Measurements from ENCODE around the gene FARSB.

The FARSB gene

DNA sequence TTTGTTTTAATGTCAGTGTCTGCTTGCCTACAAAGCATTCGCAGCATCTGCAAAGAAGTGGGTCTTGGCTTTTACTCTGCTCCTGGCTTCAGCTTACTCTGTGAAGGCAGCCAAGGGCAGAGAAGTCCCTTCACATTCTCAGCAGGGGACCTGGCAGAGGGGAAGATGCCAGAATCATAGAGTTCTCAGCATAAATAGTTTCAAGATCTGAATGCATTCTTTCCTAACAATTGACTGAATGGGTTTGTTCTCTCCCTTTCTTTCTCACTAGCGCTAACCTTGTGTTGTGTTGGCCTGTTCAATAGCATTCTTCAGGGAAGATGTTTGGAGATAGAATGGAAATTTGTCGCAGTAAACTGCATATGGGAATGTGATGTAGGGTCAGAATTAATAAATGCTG is 106.9 kb downstream of the FARSB start:
- DNase-seq (ENCODE audit: low read depth), result no peak

DNA sequence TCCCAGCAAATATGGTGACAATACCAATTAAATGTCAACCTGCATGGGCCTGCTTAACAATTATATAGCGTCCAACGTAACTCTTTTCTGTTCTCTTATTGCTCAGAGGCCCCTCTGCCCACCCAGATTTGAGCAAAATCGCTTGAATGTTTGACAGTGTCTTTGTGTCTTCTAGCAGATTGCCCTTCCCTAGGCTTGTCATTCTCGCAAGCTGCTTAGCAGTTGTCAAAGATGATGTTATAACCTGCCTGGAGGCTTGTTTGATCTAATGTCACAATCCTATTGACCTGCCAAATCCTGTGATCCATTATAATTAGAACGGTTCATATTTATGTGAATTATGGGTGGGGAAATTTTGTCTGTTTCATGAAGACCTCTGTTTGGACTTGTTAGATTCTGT is 108.8 kb downstream of the FARSB start:
- no peak for DNase-seq (ENCODE audit: low read depth)

DNA sequence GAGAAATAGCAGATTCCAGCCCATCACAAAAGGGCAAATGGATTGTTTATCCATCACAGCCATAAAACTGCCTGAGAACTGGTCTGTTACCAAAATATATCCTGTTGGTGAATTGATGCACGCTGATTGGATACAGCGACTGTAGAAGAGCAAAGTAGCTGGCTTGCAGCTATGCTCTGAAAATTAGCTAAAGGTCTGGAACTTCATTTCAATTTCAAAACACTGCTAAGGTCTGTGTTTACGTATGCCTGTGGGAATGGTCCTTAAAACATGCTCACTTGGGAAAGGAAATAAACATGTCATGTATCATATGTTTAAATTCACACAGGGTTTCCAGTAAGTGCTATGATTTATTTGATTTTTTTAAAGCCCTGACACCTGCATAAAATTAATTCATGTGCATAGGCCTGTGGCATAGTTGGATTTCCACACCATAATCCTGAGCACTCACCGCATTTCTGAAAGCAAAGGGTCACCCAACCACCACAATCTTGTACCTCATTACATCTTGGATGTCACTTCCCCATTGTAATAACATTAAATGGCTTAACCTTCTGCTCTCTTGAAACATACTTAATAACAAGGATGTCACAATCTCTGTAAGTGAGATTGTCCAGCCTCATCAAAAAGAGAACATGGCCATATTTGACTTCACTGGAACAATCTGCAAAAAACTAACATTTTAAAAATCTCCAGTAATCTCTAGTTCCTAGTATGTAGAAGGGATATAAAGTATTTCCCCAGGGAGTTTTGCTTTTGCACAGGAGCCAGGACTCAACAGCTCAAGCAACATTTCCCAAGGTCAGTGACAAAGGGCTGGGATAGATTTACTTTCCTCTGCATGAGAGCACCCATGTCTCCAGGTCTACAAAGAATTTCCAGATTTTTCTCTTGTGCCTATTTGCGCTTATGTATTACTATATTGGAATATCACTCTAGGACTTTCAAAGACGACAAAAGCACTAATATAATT is 109.8 kb downstream of the FARSB start:
- DNase-seq (ENCODE audit: low read depth), result no peak

DNA sequence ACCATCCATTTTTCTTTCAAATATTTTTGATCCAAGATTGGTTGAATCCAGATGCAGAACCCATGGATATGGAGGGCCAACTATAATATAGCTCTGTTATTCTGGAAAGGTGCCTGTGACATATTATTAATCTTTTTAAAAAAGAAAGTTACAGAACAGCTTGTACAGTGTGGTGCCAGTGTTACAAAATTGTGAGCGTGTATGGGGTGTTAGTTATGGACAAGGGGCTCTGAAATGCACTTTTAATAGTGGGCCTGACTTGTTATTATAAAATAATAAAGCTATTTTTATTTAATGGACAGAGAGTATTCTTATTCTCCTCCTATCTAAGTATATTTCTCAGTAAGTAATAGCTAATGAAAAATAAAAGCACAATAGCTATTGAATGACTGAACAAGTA is 111.2 kb downstream of the FARSB start:
- DNase-seq (ENCODE audit: low read depth), result no peak

- DNase-seq (ENCODE audit: low read depth), result no peak
These were observed 117.4 kb downstream of the FARSB start for GRCh38 chr2:222538535-222538934.

DNA sequence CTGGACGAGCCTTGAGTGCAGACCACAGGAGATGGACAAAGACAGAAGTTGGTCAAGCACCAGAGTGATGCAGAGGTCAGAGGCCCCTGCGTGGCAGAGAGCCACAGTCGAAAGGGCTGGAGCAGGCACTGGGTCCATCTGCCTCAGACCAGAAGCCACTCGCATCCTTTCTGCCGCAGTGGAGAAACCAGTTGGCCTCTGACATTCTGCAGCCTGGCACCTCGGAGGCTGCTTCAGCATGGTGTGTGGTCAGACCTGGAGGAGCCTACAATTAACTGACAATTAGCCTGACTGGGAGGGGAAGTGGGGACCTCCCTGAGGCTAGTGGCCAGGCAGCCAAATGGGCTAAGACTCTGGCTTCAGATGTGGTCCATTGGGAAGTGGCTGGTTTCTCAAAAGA is 120.4 kb downstream of the FARSB start:
- no peak for DNase-seq (ENCODE audit: low read depth)

DNA sequence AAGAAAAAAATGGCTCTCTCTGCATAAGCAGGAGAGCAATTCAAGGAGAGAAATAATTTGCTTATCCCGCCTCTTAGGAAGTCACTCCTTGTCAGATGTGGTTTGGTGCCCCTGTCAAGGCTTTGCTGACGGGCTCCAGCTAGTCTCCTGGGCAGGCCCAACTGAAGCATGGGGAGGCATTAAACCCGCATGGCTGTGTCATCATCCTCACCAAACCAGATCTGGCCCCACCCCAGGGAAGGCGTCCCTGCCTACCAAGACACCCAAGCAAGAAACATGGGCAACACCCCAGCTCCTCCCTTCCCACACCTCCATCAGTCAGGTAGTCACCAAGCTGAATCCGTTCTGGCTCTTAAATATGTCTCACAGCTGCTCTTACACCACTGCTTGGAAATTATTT is 123.6 kb downstream of the FARSB start:
- DNase-seq (ENCODE audit: low read depth), result no peak

DNA sequence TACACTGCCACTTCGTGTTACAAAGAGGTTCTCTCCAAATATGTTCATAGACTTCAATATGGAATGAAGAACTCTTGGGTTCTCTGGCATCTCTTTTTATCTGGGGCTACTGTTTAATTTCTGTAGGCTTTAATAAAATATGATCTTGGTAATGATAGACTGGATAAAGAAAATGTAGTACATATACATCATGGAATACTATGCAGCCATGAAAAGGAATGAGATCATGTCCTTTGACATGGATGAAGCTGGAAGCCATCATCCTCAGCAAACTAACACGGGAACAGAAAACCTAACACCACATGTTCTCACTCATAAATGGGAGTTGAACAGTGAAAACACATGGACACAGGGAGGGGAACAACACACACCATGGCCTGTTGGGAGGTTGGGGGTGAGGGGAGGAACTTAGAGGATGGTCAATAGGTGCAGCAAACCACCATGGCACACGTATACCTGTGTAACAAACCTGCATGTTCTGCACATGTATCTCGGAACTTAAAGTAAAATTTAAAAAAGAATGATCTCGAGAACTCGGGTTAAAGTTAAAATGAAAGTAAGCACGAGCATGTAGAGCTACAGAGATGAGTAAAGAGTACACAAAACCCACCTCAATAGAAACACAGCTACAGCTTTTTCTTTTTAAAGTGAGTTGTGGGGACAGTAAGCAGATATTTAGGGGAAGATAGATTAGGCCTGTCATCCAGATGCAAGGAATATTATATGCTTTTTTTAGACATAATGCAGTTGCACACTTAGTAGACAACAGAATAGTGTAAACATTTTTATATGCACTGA is 129.2 kb downstream of the FARSB start:
- DNase-seq (ENCODE audit: low read depth), result no peak

GRCh38 chr2:222525811-222526210 is 130.1 kb downstream of the FARSB start:
- no peak for DNase-seq (ENCODE audit: low read depth)

- no peak for DNase-seq (ENCODE audit: low read depth)
These were observed 131.9 kb downstream of the FARSB start for GRCh38 chr2:222523783-222524544.

GRCh38 chr2:222522082-222522481 is 133.8 kb downstream of the FARSB start:
- DNase-seq (ENCODE audit: low read depth), result no peak

- no peak for DNase-seq (ENCODE audit: low read depth)
These were observed 134.8 kb downstream of the FARSB start for GRCh38 chr2:222521099-222521498.

Measured in T follicular helper cell (primary cell).